T-cell (primary cell): ENCODE results near the gene SLC6A6. TPM values are rescaled to one million over a fixed set of nuclear protein-coding genes. Genes with fewer than 3 reads are reported as not detected.

Experiments used
- ATAC-seq, 4 experiments: fragments of 200-7000 bp in 3 of 4; fragments of 150-1000 bp in 1 of 4; cut with Tn5 transposase; replicated peaks in 1 of 4; 1 replicate in 3 of 4; 2 replicates in 1 of 4; pipeline ENCODE4 v1.10.0; 2021; ENCODE audit warnings: moderate library complexity in 3 of 4, mild to moderate bottlenecking in 2 of 4, moderate number of reproducible peaks in 1 of 4
- CTCF ChIA-PET, 2 donors: fragments of 300-600 bp; sonication (Branson Sonifier 250); formaldehyde crosslinking; loops; one replicate each; lab custom pipeline; 2022; ENCODE audit warnings: antibody characterized with exemption in 2 of 2; lab: Charles Lee
- POLR2A ChIA-PET, 2 donors: fragments of 300-600 bp; sonication (Branson Sonifier 250); formaldehyde crosslinking; loops; one replicate each; lab custom pipeline; 2022; ENCODE audit warnings: antibody characterized with exemption in 2 of 2; lab: Charles Lee
- DNase-seq, 35 experiments: peaks; one replicate each; pipeline versions ENCODE4 v3.0.0 to v3.0.0-alpha.2; 2013 to 2023
- H3K27ac ChIP-seq: one replicate; pipeline ENCODE4 v1.5.1; 2013; ENCODE audit warnings: low read length
- H3K27me3 ChIP-seq, 2 experiments: replicated peaks in 1 of 2; 1 replicate in 1 of 2; 2 replicates in 1 of 2; pipeline versions ENCODE4 v1.6.1 to v1.7.0; 2013; ENCODE audit warnings: low read length in 1 of 2, mixed read lengths in 1 of 2; ENCODE audit not compliant: control insufficient read depth in 2 of 2, insufficient read depth in 2 of 2; ENCODE audit errors: extremely low read depth in 1 of 2
- H3K36me3 ChIP-seq, 2 donors: 1 replicate in 1 of 2; 2 replicates in 1 of 2; pipeline versions ENCODE4 v1.6.1 to v1.7.0; 2013; ENCODE audit warnings: low read length in 1 of 2; ENCODE audit not compliant: control insufficient read depth in 2 of 2, insufficient read depth in 1 of 2; ENCODE audit errors: extremely low read depth in 1 of 2
- H3K4me1 ChIP-seq, 2 experiments: 1 replicate in 1 of 2; 2 replicates in 1 of 2; pipeline versions ENCODE4 v1.6.1 to v1.7.0; 2013; ENCODE audit warnings: low read length in 2 of 2, mixed read lengths in 1 of 2; ENCODE audit not compliant: insufficient read depth in 2 of 2, control insufficient read depth in 1 of 2; ENCODE audit errors: extremely low read depth in 1 of 2
- H3K4me3 ChIP-seq, 2 donors: 1 replicate in 1 of 2; 2 replicates in 1 of 2; pipeline versions ENCODE4 v1.5.1 to v1.7.0; 2013; ENCODE audit warnings: mild to moderate bottlenecking in 2 of 2, low read length in 1 of 2, moderate library complexity in 1 of 2; ENCODE audit not compliant: control insufficient read depth in 1 of 2; ENCODE audit errors: extremely low read depth in 1 of 2
- H3K9me3 ChIP-seq: 2 replicates; pipeline ENCODE4 v1.7.0; 2013
- H3K27ac Mint-ChIP-seq, 2 donors: one replicate each; pipeline ENCODE4 v1.8.0; 2020 to 2021; ENCODE audit warnings: mild to moderate bottlenecking in 2 of 2, mixed read lengths in 2 of 2
- H3K27me3 Mint-ChIP-seq, 2 donors: one replicate each; pipeline ENCODE4 v1.8.0; 2021 to 2022; ENCODE audit warnings: mixed read lengths in 2 of 2
- H3K36me3 Mint-ChIP-seq: one replicate; pipeline ENCODE4 v1.8.0; 2021; ENCODE audit warnings: mixed read lengths
- H3K4me1 Mint-ChIP-seq, 3 donors: one replicate each; pipeline ENCODE4 v1.8.0; 2020 to 2022; ENCODE audit warnings: mixed read lengths in 3 of 3, mild to moderate bottlenecking in 1 of 3
- H3K4me3 Mint-ChIP-seq, 3 donors: one replicate each; pipeline ENCODE4 v1.8.0; 2020 to 2022; ENCODE audit warnings: mild to moderate bottlenecking in 3 of 3, mixed read lengths in 3 of 3, moderate library complexity in 3 of 3
- H3K9me3 Mint-ChIP-seq, 3 donors: one replicate each; pipeline ENCODE4 v1.8.0; 2020 to 2022; ENCODE audit warnings: mixed read lengths in 3 of 3
- WGBS: methylation state at CpG from one replicate; pipeline ENCODE4 v1.1.5; 2013; ENCODE audit warnings: missing lambda C conversion rate; ENCODE audit not compliant: insufficient coverage; 5-methylcytosine and 5-hydroxymethylcytosine counted together
- total RNA-seq, 35 experiments: library from RNA in 6 of 35; stranded (reverse) in 6 of 35; fragments of 120-200 nt in 1 of 35; gene quantifications; one replicate each; pipeline versions ENCODE4 v1.2.1 to v1.2.4 and lab custom pipeline; 2013 to 2026

The SLC6A6 gene
- total RNA-seq = 10 to 100 TPM; 49.3 to 72.5 (median 63.6) TPM
- 26.8 TPM for total RNA-seq (2013)
- total RNA-seq (lab: John Stamatoyannopoulos, UW) = 52.7 to 261 (median 79.5) reads per million in 29 experiments

DNA sequence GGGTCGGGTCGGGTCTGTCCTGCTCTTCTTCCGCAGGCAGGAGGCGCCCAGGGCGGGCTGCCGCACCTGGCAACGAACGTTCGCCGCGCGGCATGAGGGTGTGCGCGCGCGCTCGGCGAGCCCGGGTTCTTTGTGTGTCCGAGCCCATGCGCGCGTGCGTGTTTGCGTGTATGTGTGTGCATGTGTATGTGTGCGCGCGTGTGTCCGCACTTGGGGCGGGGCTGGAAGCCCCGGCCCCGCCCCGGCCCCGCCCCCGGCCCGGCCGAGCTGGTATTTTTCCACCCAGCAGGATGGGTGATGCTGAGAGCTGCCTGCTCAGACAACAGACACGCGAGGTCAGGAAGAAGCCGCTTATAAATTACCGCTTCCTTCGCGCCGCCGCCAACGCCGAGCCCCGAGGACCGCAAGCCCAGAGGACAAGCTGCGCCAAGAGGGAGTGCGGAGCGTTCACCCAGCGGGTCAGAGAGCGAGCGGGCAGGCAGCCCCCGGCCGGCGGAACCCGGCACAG lies at the start of gene SLC6A6:
TSS of gene SLC6A6 (plus strand) at position 303 of the 508 bp plus-strand sequence. CDS start 41,029 bp downstream, outside the sequence.
- Mint-ChIP-seq H3K9me3 (no peaks in the 10 kb centered on the region), H3K27me3 (no peaks in the 10 kb centered on the region), H3K36me3 (peaks cover 4% of the 10 kb centered on the region), H3K4me3 (peak within 1 kb of the TSS; percentile 92 to 100 (median 97)), H3K27ac (peak within 1 kb of the TSS; percentile 96), H3K4me1 (peaks cover 46 to 52% (median 46%) of the 10 kb centered on the region in 3 donors)
- ATAC-seq (peak; percentile 76 to 85 (median 82)), DNase-seq (peak; percentile 87 to 98 (median 92))
- under 1% methylated on average over 58 of the region's 59 CpGs for WGBS
- H3K36me3 ChIP-seq = peaks cover 0 to 3% of the 10 kb centered on the region in 2 donors
- H3K27me3 ChIP-seq = no peaks in the 10 kb centered on the region
- ChIA-PET POLR2A (interaction anchor here (0.7 to 1.8 kb wide), 3 partner anchors 27 to 260 kb away, joined by 3 to 16 read pairs (median 3); no protein-coding TSS in a partner anchor), CTCF (interaction anchor here (0.6 to 2.0 kb wide), 11 partner anchors 24 to 199 kb away, joined by 3 to 19 read pairs (median 3); no protein-coding TSS in a partner anchor)
- H3K4me1 ChIP-seq = peaks cover 8 to 50% of the 10 kb centered on the region in 2 experiments
- H3K9me3 ChIP-seq = no peaks in the 10 kb centered on the region
- H3K27ac ChIP-seq = peak within 1 kb of the TSS; percentile 71
- peak within 1 kb of the TSS; percentile 73 to 82 for H3K4me3 ChIP-seq

DNA sequence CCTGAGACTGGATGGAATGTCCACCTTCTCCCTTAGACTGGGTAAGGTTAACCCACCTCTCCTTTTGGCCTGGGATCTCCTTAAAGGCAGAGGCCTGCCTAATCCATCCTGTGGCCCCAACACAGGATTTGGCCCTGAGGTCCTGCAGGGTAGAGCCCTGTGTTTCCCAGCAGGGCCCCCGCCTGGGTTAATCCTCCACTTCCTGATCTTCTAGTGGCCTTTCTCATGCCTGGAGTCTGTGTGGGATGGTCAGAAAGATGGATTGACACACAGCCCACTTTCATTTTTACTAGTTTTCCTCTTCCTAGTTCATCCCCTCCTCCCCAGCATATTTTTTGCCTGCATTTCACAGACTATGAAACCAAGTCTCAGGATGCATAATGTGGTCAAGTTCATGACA lies 48.9 kb upstream of the SLC6A6 start:
- H3K4me1 ChIP-seq = no peaks in the 10 kb centered on the region
- peaks cover 0 to 23% of the 10 kb centered on the region in 2 experiments for H3K27me3 ChIP-seq
- ChIA-PET CTCF (interaction anchor here (0.7 to 1.5 kb wide), 2 partner anchors 25 to 217 kb away, joined by 3 to 6 read pairs; no protein-coding TSS in a partner anchor), POLR2A (no interaction called here)
- no peak for DNase-seq
- H3K9me3 Mint-ChIP-seq = no peaks in the 10 kb centered on the region
- no peak overlapping the region for H3K4me3 ChIP-seq
- no peak overlapping the region for H3K27ac Mint-ChIP-seq
- no peaks in the 10 kb centered on the region for H3K9me3 ChIP-seq
- ATAC-seq = no peak
- WGBS = no CpG with 5 or more reads among the region's 1 CpG
- no peaks in the 10 kb centered on the region for H3K36me3 Mint-ChIP-seq
- H3K27me3 Mint-ChIP-seq = peaks cover 0 to 7% of the 10 kb centered on the region in 2 donors
- no peaks in the 10 kb centered on the region for H3K36me3 ChIP-seq
- H3K27ac ChIP-seq = no peak overlapping the region
- no peak overlapping the region for H3K4me3 Mint-ChIP-seq
- no peaks in the 10 kb centered on the region for H3K4me1 Mint-ChIP-seq

DNA sequence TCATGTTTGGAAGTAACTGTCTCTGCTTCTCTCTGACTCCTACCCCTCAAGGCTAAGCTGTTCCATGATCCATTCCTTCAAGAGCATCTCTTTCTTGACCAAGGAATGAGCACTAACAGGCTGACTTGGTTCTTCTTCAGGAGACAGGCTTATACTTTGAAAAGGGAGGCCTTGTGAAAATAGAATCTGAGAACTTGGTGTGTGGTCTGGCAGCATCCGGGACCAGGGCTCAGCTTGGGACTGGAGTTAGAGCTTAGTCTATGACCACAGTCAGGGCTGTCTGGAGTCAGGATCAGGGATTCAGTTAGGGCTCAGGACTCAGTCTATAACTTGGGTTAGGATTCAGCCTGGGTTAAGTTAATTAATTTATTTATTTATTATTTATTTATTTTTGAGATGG lies 44.9 kb upstream of the SLC6A6 start:
- DNase-seq = no peak
- Mint-ChIP-seq H3K4me1 (no peaks in the 10 kb centered on the region), H3K36me3 (no peaks in the 10 kb centered on the region), H3K9me3 (no peaks in the 10 kb centered on the region), H3K4me3 (no peak overlapping the region), H3K27ac (no peak overlapping the region), H3K27me3 (peaks cover 0 to 2% of the 10 kb centered on the region in 2 donors)
- Histone ChIP-seq H3K36me3 (no peaks in the 10 kb centered on the region), H3K4me3 (no peak overlapping the region), H3K4me1 (no peaks in the 10 kb centered on the region), H3K27ac (no peak overlapping the region), H3K27me3 (peaks cover 0 to 21% of the 10 kb centered on the region in 2 experiments), H3K9me3 (no peaks in the 10 kb centered on the region)
- ATAC-seq = no peak
- POLR2A ChIA-PET = no interaction called here
- 100% methylated on average over 1 of the region's 1 CpG for WGBS
- CTCF ChIA-PET = no interaction called here

DNA sequence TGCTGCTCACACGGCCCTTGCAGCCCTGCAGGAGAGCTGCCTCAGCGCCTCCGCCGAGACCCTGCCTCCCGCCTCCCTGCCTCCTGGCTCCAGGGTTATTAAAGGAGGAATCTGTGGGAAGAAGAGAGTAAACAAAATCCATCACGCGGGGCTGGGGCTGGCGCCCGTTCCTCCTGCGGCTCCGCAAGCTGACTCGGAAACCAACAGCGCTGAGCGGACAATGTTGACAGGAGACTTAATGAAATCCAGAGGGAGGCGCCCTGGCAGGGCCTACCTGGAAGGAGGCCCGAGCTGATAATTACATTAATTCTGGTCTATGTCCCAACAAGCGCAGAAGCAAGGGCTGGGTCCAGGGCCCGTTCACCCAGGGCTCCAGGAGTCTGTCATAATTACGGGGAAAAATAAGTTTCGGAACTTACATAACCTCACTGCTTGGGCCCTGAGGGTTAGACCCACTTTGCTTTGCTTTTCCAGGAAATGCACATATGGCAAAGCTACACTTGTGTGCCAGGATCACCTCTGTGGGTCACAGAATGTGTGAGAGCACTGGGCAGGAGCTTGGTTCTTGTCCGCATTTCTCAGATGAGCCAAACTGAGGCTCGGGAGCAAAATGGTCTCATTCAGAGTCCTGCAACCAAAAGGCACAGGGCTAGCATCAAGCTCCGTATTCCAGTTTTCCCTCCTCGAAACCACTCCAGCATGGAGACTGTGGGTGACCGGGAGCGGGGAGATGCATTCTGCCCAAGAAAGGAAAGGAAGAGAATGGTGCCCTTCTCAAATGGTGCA lies 43.8 kb upstream of the SLC6A6 start:
- Histone ChIP-seq H3K27ac (no peak overlapping the region), H3K4me1 (no peaks in the 10 kb centered on the region), H3K36me3 (no peaks in the 10 kb centered on the region), H3K4me3 (no peak overlapping the region), H3K27me3 (peaks cover 0 to 21% of the 10 kb centered on the region in 2 experiments), H3K9me3 (no peaks in the 10 kb centered on the region)
- ATAC-seq = no peak
- no peak for DNase-seq
- WGBS = 92% methylated on average over 23 of the region's 26 CpGs
- H3K4me3 Mint-ChIP-seq = no peak overlapping the region
- peak overlapping the region in 1 of 2 donors; percentile 10 for H3K27ac Mint-ChIP-seq
- H3K27me3 Mint-ChIP-seq = peaks cover 0 to 2% of the 10 kb centered on the region in 2 donors
- no peaks in the 10 kb centered on the region for H3K9me3 Mint-ChIP-seq
- no peaks in the 10 kb centered on the region for H3K4me1 Mint-ChIP-seq
- H3K36me3 Mint-ChIP-seq = no peaks in the 10 kb centered on the region
- ChIA-PET POLR2A (no interaction called here), CTCF (no interaction called here)

- ChIA-PET POLR2A (no interaction called here), CTCF (no interaction called here)
- Mint-ChIP-seq H3K36me3 (no peaks in the 10 kb centered on the region), H3K4me3 (no peak overlapping the region), H3K27me3 (peaks cover 0 to 2% of the 10 kb centered on the region in 2 donors), H3K27ac (no peak overlapping the region), H3K4me1 (no peaks in the 10 kb centered on the region), H3K9me3 (no peaks in the 10 kb centered on the region)
- Histone ChIP-seq H3K4me3 (no peak overlapping the region), H3K27ac (no peak overlapping the region), H3K36me3 (no peaks in the 10 kb centered on the region), H3K4me1 (no peaks in the 10 kb centered on the region), H3K27me3 (peaks cover 0 to 21% of the 10 kb centered on the region in 2 experiments), H3K9me3 (no peaks in the 10 kb centered on the region)
- DNase-seq (no peak), ATAC-seq (no peak)
- 80% methylated on average over 1 of the region's 3 CpGs for WGBS
These were observed 43.1 kb upstream of the SLC6A6 start for GRCh38 chr3:14359348-14359747.

DNA sequence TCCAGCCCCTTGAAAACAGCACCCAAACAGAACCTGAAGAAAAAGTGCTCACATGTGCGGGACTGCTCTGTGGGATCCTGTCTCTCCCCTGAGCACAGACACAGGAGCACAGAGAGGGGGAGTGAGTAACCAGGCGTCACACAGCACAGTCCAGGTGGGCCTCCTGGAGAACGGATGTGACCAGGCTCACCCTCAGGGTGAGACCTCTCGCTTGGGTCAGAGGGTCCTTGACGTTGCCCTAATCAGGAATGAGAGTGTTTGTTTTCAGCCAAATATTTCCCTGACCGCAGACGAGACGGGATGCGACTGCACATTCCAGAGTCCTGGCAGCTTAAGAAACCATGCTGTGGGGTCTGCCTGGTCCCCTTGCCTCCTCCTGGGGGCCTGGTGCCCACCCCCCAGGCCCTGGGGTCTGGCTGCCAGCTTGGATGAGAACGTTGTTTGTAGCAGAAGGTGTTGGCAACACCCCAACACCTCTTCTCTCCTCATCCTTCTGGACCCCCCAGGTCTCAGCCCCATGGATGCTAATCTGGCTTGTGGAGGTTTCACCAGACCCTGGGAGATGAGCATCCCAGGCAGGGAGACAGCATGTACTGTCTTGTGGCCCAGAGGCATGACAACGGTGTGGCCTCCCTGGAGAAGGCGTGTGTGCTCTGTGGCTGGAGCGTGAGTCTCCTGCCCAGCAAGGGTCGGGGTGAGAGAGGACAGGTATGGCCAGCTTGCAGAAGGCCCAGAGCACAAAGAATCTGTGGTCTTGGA lies 42.1 kb upstream of the SLC6A6 start:
- Mint-ChIP-seq H3K36me3 (no peaks in the 10 kb centered on the region), H3K4me3 (no peak overlapping the region), H3K9me3 (no peaks in the 10 kb centered on the region), H3K27me3 (peaks cover 0 to 2% of the 10 kb centered on the region in 2 donors), H3K27ac (no peak overlapping the region), H3K4me1 (no peaks in the 10 kb centered on the region)
- H3K27ac ChIP-seq = no peak overlapping the region
- WGBS = 86% methylated on average over 13 of the region's 14 CpGs
- H3K36me3 ChIP-seq = no peaks in the 10 kb centered on the region
- H3K4me1 ChIP-seq = no peaks in the 10 kb centered on the region
- no peak overlapping the region for H3K4me3 ChIP-seq
- ChIA-PET CTCF (no interaction called here), POLR2A (no interaction called here)
- DNase-seq (no peak), ATAC-seq (peak in 1 of 4 experiments; percentile 11)
- H3K9me3 ChIP-seq = no peaks in the 10 kb centered on the region
- H3K27me3 ChIP-seq = peaks cover 0 to 21% of the 10 kb centered on the region in 2 experiments
